T-helper 2 cell treated with Interferon-gamma antibody and Interleukin-4, amounts not matched to agents 100 ng/mL and 5 ng/mL, for 36 hours (primary cell): ENCODE measurements around the gene DNHD1. TPM values are rescaled to one million over a fixed set of nuclear protein-coding genes. Genes with fewer than 3 reads are reported as not detected.

ENCODE experiments used
- total RNA-seq: library from RNA; stranded (reverse); gene quantifications from 2 replicates; pipeline ENCODE4 v1.2.3, GENCODE V29; 2022

Gene DNHD1
- total RNA-seq, 1 donor from 2014 or later, result 20.1 TPM

Other genes starting within 250 kb of the DNHD1 start
- not detected in 2 replicates for gene CCKBR, start 237.4 kb upstream of the DNHD1 start, total RNA-seq
- 6.2 and 6.8 TPM in 2 replicates for gene CAVIN3, start 176.8 kb upstream of the DNHD1 start, total RNA-seq
- 41.1 and 46.5 TPM in 2 replicates for gene SMPD1, start 106.8 kb upstream of the DNHD1 start, total RNA-seq
- 51.1 and 53.9 TPM in 2 replicates for gene APBB1, start 78.2 kb upstream of the DNHD1 start, total RNA-seq
- gene HPX, start 56.3 kb upstream of the DNHD1 start, total RNA-seq, result 0.18 and 0.36 TPM in 2 replicates
- gene TRIM3, start 23.3 kb upstream of the DNHD1 start, total RNA-seq, result 7.5 and 10.7 TPM in 2 replicates
- 41.1 and 41.3 TPM in 2 replicates for gene ARFIP2, start 15.9 kb upstream of the DNHD1 start, total RNA-seq
- gene TIMM10B, start 15.8 kb upstream of the DNHD1 start, total RNA-seq, result 32.5 and 33.9 TPM in 2 replicates
- gene RRP8, start 106.3 kb downstream of the DNHD1 start, total RNA-seq, result 26.9 and 31.4 TPM in 2 replicates
- gene ILK, start 106.5 kb downstream of the DNHD1 start, total RNA-seq, result 128 and 134 TPM in 2 replicates
- 123 and 133 TPM in 2 replicates for gene TAF10, start 114.9 kb downstream of the DNHD1 start, total RNA-seq
- gene TPP1, start 122.1 kb downstream of the DNHD1 start, total RNA-seq, result 63.3 and 64.4 TPM in 2 replicates
- gene DCHS1, start 158.5 kb downstream of the DNHD1 start, total RNA-seq, result 0.43 and 0.45 TPM in 2 replicates
- 71.3 and 72.4 TPM in 2 replicates for gene MRPL17, start 186.1 kb downstream of the DNHD1 start, total RNA-seq